GM10266 (cell line): ENCODE data around the gene CNTN5.

ENCODE experiments used
- DNase-seq: peaks from one replicate; pipeline ENCODE4 v3.0.0; 2012; ENCODE audit errors: extremely low spot score
- CTCF ChIP-seq: IDR thresholded peaks from 2 replicates; pipeline ENCODE4 v1.5.1; 2012; ENCODE audit warnings: mild to moderate bottlenecking, low read depth; ENCODE audit not compliant: control insufficient read depth, insufficient read depth; ENCODE audit errors: missing control alignments

Gene CNTN5

DNA sequence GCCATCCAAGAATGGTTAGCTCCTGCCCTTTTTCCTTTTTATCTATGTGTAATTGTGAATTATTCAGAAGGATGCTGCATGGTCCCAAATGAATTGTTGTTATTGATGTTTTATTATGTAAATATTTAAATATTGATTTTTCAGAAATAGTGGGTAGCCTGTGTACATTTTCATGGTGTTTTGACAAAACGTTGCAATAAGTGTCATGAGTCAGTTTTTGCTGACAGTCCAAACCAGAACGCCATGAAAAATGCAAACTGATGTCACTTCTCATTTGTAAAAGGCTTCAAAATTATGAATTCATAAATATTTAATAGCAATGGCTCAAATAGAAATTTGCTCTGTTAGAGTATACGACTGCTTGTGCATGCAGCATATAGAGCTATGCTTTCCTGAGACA, 422.5 kb downstream of the CNTN5 start:
- TF ChIP-seq CTCF, result no peak
- DNase-seq, result no peak

DNA sequence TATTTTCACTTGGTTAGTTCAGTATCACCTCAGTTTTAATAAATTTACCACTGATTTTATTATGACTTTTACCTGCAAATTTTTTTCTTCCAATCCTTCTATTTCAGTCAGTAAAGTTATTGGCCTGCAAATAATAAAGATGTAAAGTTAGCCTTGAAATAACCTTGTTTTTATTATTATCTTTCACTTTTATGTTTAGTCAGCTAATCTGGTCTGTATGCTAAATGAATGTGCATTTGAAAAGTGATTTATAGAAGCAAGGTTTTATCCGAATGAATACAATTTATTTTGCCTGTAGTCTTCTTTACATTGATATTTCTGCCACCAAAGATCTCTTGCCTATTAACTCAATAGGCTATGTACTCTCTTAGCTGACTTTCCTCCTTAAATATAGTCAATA, 425.7 kb downstream of the CNTN5 start:
- TF ChIP-seq CTCF, result no peak
- DNase-seq, result no peak

DNA sequence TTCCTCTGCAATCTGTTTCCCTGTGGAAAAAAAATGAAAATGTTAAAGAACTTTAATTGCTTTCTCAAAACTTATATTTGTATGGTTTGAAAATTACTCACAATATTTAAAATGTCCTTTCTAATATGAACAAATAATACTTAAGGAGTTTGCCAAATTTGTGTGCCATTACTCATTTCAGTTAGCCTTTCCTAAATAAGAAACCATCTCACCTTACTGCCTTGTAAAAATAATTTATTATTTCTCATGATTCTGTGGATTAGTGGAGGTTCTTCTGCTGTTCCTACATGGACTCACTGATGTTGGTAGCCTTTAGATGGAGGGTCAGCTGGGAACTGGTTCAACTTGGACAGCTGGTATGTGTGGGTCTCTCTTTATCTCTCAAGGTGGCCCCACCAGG, 428.6 kb downstream of the CNTN5 start:
- no peak for TF ChIP-seq CTCF
- DNase-seq, result no peak

GRCh38 chr11:99452075-99452474, 431.3 kb downstream of the CNTN5 start:
- TF ChIP-seq CTCF, result no peak
- DNase-seq, result no peak

GRCh38 chr11:99461913-99462312, 441.2 kb downstream of the CNTN5 start:
- no peak for DNase-seq
- TF ChIP-seq CTCF, result no peak

DNA sequence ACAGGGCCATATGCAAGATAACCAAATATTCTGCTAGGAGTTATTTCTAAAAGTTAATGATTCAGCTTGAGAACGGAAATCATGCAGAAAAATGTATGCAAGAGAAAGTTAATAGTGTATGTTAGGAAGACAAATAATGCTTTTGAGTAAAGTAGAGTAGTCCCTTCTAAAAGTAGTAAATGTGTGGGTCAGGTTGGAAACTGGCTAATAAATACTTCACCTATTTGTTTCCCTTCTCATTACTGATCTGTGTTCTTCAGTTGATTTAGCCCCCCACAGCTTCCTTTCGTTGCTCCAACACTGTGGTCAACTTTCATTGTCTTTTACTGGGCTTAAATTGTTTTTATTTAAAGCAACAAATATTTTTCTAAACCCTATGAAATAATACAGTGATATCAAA, 444.2 kb downstream of the CNTN5 start:
- no peak for DNase-seq
- no peak for TF ChIP-seq CTCF

DNA sequence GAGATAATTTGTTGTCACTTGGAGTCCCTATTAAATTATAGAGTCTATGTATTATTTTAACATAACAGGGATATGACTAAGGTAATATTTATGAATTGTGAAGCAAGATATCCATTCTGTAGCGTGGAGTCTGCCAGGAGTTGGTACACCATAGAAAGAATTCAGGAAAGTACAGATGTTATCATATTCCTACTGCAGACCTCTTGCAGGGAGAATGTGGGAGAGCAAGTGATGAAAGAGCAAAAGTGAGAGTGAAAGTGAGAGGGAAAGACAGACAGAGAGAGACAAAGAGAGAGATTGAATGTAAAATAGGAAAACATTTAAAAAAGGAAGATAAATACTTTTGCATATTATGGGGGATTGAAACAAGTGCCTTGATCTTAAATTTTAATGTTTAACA, 468.8 kb downstream of the CNTN5 start:
- TF ChIP-seq CTCF, result no peak
- DNase-seq, result no peak
